H1 (cell line): Measurements from ENCODE around the gene SNAP47. TPM values are rescaled to one million over a fixed set of nuclear protein-coding genes. Genes with fewer than 3 reads are reported as not detected.

ENCODE experiments used
- CTCF ChIA-PET: fragments of 300-600 bp; sonication (Branson Sonifier 250); formaldehyde crosslinking; loops from one replicate; lab custom pipeline; 2021; ENCODE audit not compliant: partially characterized antibody; lab: Charles Lee
- POLR2A ChIA-PET: fragments of 300-600 bp; sonication (Branson Sonifier 250); formaldehyde crosslinking; loops from one replicate; lab custom pipeline; 2021; ENCODE audit warnings: inconsistent platforms; ENCODE audit not compliant: partially characterized antibody; lab: Charles Lee
- DNase-seq, 2 experiments: peaks; one replicate each; pipeline versions ENCODE4 v3.0.0 to v3.0.0-alpha.2; 2010 to 2022; ENCODE audit warnings: low spot score in 2 of 2, low read depth in 1 of 2, mixed read lengths in 1 of 2
- FAIRE-seq: peaks from 2 replicates; lab custom pipeline; 2011; peaks lifted over from hg19 to GRCh38; lab: Jason Lieb, UNC
- H2AFZ ChIP-seq: 2 replicates; pipeline ENCODE4 v1.8.1; 2012; ENCODE audit warnings: low read length, inconsistent platforms
- H2AK5ac ChIP-seq: 2 replicates; pipeline ENCODE4 v1.6.1; 2013; ENCODE audit warnings: low read depth, low read length
- H2BK120ac ChIP-seq: replicated peaks from 2 replicates; pipeline ENCODE3; 2013; ENCODE audit warnings: low read depth, low read length, inconsistent platforms
- H2BK12ac ChIP-seq: 2 replicates; pipeline ENCODE4 v1.6.1; 2013; ENCODE audit warnings: low read depth, low read length
- H2BK15ac ChIP-seq: 2 replicates; pipeline ENCODE4 v1.6.1; 2013; ENCODE audit warnings: low read length
- H2BK20ac ChIP-seq: 2 replicates; pipeline ENCODE4 v1.6.1; 2013; ENCODE audit warnings: low read length
- H2BK5ac ChIP-seq: 2 replicates; pipeline ENCODE4 v1.6.1; 2013; ENCODE audit warnings: low read depth, low read length
- H3K14ac ChIP-seq: 2 replicates; pipeline ENCODE4 v1.6.1; 2013; ENCODE audit warnings: inconsistent platforms; ENCODE audit not compliant: insufficient read length
- H3K18ac ChIP-seq: 2 replicates; pipeline ENCODE4 v1.6.1; 2013; ENCODE audit warnings: low read length; ENCODE audit errors: extremely low read depth
- H3K23ac ChIP-seq: 2 replicates; pipeline ENCODE4 v1.6.1; 2013; ENCODE audit warnings: inconsistent platforms; ENCODE audit not compliant: insufficient read length
- H3K23me2 ChIP-seq: 2 replicates; pipeline ENCODE4 v1.6.1; 2013; ENCODE audit warnings: low read depth, low read length
- H3K27ac ChIP-seq: 2 replicates; pipeline ENCODE4 v1.6.1; 2011; ENCODE audit warnings: low read depth, low read length, inconsistent platforms
- H3K27me3 ChIP-seq, 4 experiments: replicated peaks in 1 of 4; 1 replicate in 1 of 4; 2 replicates in 3 of 4; pipeline versions ENCODE4 v1.6.1 to v1.8.1; 2011 to 2013; ENCODE audit warnings: low read length in 3 of 4, mild to moderate bottlenecking in 3 of 4, inconsistent platforms in 2 of 4, mixed read lengths in 2 of 4, moderate library complexity in 1 of 4; ENCODE audit not compliant: control insufficient read depth in 3 of 4, insufficient read depth in 3 of 4; ENCODE audit errors: extremely low read depth in 1 of 4
- H3K36me3 ChIP-seq, 4 experiments: 2 replicates each; pipeline versions ENCODE4 v1.6.1 to v1.8.1; 2011 to 2013; ENCODE audit warnings: mild to moderate bottlenecking in 4 of 4, low read length in 3 of 4, moderate library complexity in 2 of 4, control low read depth in 1 of 4, inconsistent platforms in 1 of 4; ENCODE audit not compliant: insufficient read depth in 4 of 4, control insufficient read depth in 2 of 4
- H3K4ac ChIP-seq: replicated peaks from 2 replicates; pipeline ENCODE3; 2013; ENCODE audit warnings: low read length, low read depth, mixed read lengths, inconsistent platforms; ENCODE audit not compliant: insufficient read length
- H3K4me1 ChIP-seq, 4 experiments: replicated peaks in 1 of 4; 1 replicate in 1 of 4; 2 replicates in 3 of 4; pipeline versions ENCODE4 v1.6.1 to v1.8.1; 2011 to 2013; ENCODE audit warnings: low read length in 3 of 4, inconsistent platforms in 2 of 4, mixed read lengths in 1 of 4; ENCODE audit not compliant: insufficient read depth in 4 of 4, control insufficient read depth in 3 of 4
- H3K4me2 ChIP-seq, 2 experiments: 2 replicates each; pipeline versions ENCODE4 v1.6.1 to v1.8.1; 2011 to 2013; ENCODE audit warnings: low read depth in 2 of 2, low read length in 2 of 2, control low read depth in 1 of 2, inconsistent platforms in 1 of 2, mild to moderate bottlenecking in 1 of 2; ENCODE audit not compliant: insufficient read depth in 1 of 2
- H3K4me3 ChIP-seq, 4 experiments: fragments of 200-600, 300-600 bp in 1 of 4; sonication (generic), shearing (Covaris generic), sonication (Bioruptor Twin) in 1 of 4; 2 replicates each; pipeline versions ENCODE4 v1.5.1 to v1.8.1; 2011 to 2016; ENCODE audit warnings: low read length in 4 of 4, low read depth in 3 of 4, control low read depth in 2 of 4, inconsistent platforms in 2 of 4, mild to moderate bottlenecking in 2 of 4, mixed read lengths in 1 of 4, moderate library complexity in 1 of 4; ENCODE audit not compliant: insufficient read depth in 2 of 4; ENCODE audit errors: extremely low read depth in 1 of 4
- H3K56ac ChIP-seq: replicated peaks from 2 replicates; pipeline ENCODE3; 2013; ENCODE audit warnings: low read depth, mild to moderate bottlenecking, mixed read lengths, low read length, inconsistent platforms; ENCODE audit not compliant: insufficient read length
- H3K79me1 ChIP-seq: 2 replicates; pipeline ENCODE4 v1.6.1; 2013; ENCODE audit warnings: low read depth, low read length, control low read depth
- H3K79me2 ChIP-seq, 2 experiments: 2 replicates each; pipeline versions ENCODE4 v1.6.1 to v1.8.1; 2012 to 2013; ENCODE audit warnings: low read length in 2 of 2, mild to moderate bottlenecking in 2 of 2, inconsistent platforms in 1 of 2; ENCODE audit not compliant: insufficient read depth in 2 of 2, control insufficient read depth in 1 of 2
- H3K9ac ChIP-seq, 4 experiments: replicated peaks in 1 of 4; 1 replicate in 1 of 4; 2 replicates in 3 of 4; pipeline versions ENCODE4 v1.6.1 to v1.8.1; 2011 to 2013; ENCODE audit warnings: low read depth in 3 of 4, low read length in 3 of 4, control low read depth in 2 of 4, mild to moderate bottlenecking in 2 of 4, moderate library complexity in 2 of 4, inconsistent platforms in 1 of 4; ENCODE audit errors: extremely low read depth in 1 of 4
- H3K9me3 ChIP-seq, 2 experiments: 2 replicates each; pipeline versions ENCODE4 v1.6.1 to v1.8.1; 2012 to 2013; ENCODE audit warnings: mild to moderate bottlenecking in 2 of 2, moderate library complexity in 2 of 2, control low read depth in 1 of 2, inconsistent platforms in 1 of 2, low read depth in 1 of 2, low read length in 1 of 2, mixed read lengths in 1 of 2; ENCODE audit not compliant: insufficient read depth in 2 of 2
- H4K20me1 ChIP-seq, 2 experiments: replicated peaks in 1 of 2; 2 replicates each; pipeline versions ENCODE3 to v1.8.1; 2011 to 2013; ENCODE audit warnings: inconsistent platforms in 2 of 2, low read length in 2 of 2, mild to moderate bottlenecking in 1 of 2; ENCODE audit not compliant: insufficient read depth in 2 of 2, control insufficient read depth in 1 of 2
- H4K5ac ChIP-seq: 2 replicates; pipeline ENCODE4 v1.6.1; 2013; ENCODE audit warnings: low read length, low read depth, mixed read lengths, inconsistent platforms; ENCODE audit not compliant: insufficient read length
- H4K8ac ChIP-seq: 2 replicates; pipeline ENCODE4 v1.8.0; 2013; ENCODE audit warnings: mild to moderate bottlenecking, moderate library complexity, low read length, inconsistent platforms; ENCODE audit not compliant: insufficient read depth; ENCODE audit errors: extremely low read depth
- H4K91ac ChIP-seq: replicated peaks from 2 replicates; pipeline ENCODE3; 2013; ENCODE audit warnings: low read length, mixed read lengths, inconsistent platforms; ENCODE audit not compliant: insufficient read length
- ATF3 ChIP-seq: IDR thresholded peaks from 2 replicates; pipeline ENCODE4 v1.6.1; 2011; ENCODE audit warnings: low read depth, mild to moderate bottlenecking, low read length; ENCODE audit not compliant: insufficient read depth
- BACH1 ChIP-seq: IDR thresholded peaks from 2 replicates; pipeline ENCODE4 v1.6.1; 2012; ENCODE audit warnings: low read length, improper control_type of control experiment
- CHD2 ChIP-seq: IDR thresholded peaks from 2 replicates; pipeline ENCODE4 v1.6.1; 2012; ENCODE audit warnings: low read length, improper control_type of control experiment
- CTBP2 ChIP-seq: IDR thresholded peaks from 2 replicates; pipeline ENCODE4 v1.7.0; 2011; ENCODE audit warnings: borderline replicate concordance, mild to moderate bottlenecking, moderate library complexity, mixed read lengths, low read length; ENCODE audit not compliant: insufficient read depth, insufficient read length
- GTF2F1 ChIP-seq: IDR thresholded peaks from 2 replicates; pipeline ENCODE4 v1.6.1; 2012; ENCODE audit warnings: low read depth, low read length, improper control_type of control experiment, borderline replicate concordance
- MAFK ChIP-seq: IDR thresholded peaks from 2 replicates; pipeline ENCODE4 v1.6.1; 2012; ENCODE audit warnings: low read depth, mild to moderate bottlenecking, improper control_type of control experiment, low read length
- POU5F1 ChIP-seq: IDR thresholded peaks from 2 replicates; pipeline ENCODE4 v1.6.1; 2011; ENCODE audit warnings: low read depth, mild to moderate bottlenecking, low read length, moderate library complexity
- RNF2 ChIP-seq: fragments of 200-900, 300-1000 bp; sonication (generic); IDR thresholded peaks from 2 replicates; pipeline ENCODE4 v1.7.1; 2016; ENCODE audit warnings: borderline replicate concordance, low read depth, mild to moderate bottlenecking, antibody characterized with exemption, low read length; ENCODE audit not compliant: poor library complexity, severe bottlenecking; ENCODE audit errors: missing control alignments
- RXRA ChIP-seq: IDR thresholded peaks from 2 replicates; pipeline ENCODE4 v1.6.1; 2011; ENCODE audit warnings: low read depth, mild to moderate bottlenecking, low read length, moderate library complexity; ENCODE audit not compliant: insufficient read depth
- SUZ12 ChIP-seq: fragments of 200-600 bp; sonication (generic); IDR thresholded peaks from 2 replicates; pipeline ENCODE4 v1.6.1; 2012; ENCODE audit warnings: mild to moderate bottlenecking, inconsistent platforms, low read length, moderate library complexity, mixed read lengths
- TAF7 ChIP-seq: optimal IDR thresholded peaks from 2 replicates; pipeline ENCODE3; 2011; ENCODE audit warnings: low read depth, mild to moderate bottlenecking, inconsistent platforms, low read length, moderate library complexity, borderline replicate concordance
- YY1 ChIP-seq: IDR thresholded peaks from 2 replicates; pipeline ENCODE4 v1.6.1; 2011; ENCODE audit warnings: low read depth, mild to moderate bottlenecking, low read length
- ZNF274 ChIP-seq: IDR thresholded peaks from 2 replicates; pipeline ENCODE4 v1.7.0; 2012; ENCODE audit warnings: low read length, borderline replicate concordance; ENCODE audit errors: extremely low read depth
- WGBS, 2 experiments: shearing (Covaris generic) in 1 of 2; methylation state at CpG; one replicate each; pipeline versions ENCODE4 v1.1.6 to v1.1.7; 2013 to 2015; ENCODE audit warnings: low lambda C conversion rate in 2 of 2, mixed read lengths in 2 of 2, inconsistent platforms in 1 of 2, low coverage in 1 of 2, missing lambda C conversion rate in 1 of 2; ENCODE audit not compliant: insufficient replicate concordance in 2 of 2, insufficient coverage in 1 of 2, insufficient read length in 1 of 2; ENCODE audit errors: extremely low coverage in 1 of 2, missing lambda C conversion rate in 1 of 2; 5-methylcytosine and 5-hydroxymethylcytosine counted together
- polyA plus RNA-seq, 7 experiments: library from polyadenylated mRNA; depleted of rRNA in 3 of 7; stranded (reverse) in 5 of 7; unstranded in 2 of 7; fragments of >200 nt in 5 of 7; fragments of 200-250 nt in 2 of 7; gene quantifications; 1 replicate in 5 of 7; 2 replicates in 1 of 7; 4 replicates in 1 of 7; pipeline versions ENCODE4 v1.2.1 to v1.2.3, GENCODE V29; 2011 to 2013; ENCODE audit warnings: missing spikeins in 2 of 7, mixed read lengths in 2 of 7
- total RNA-seq: library from RNA; stranded (reverse); fragmentation: NEBNext Ultra II Directional; extraction: Animal tissue kit (Norgen Biotek cat#: 25700); gene quantifications from 2 replicates; pipeline ENCODE4 v1.2.1, GENCODE V29; 2021

SNAP47 gene
- total and polyA plus RNA-seq, 2 of the 8 experiments (the other 6 are each of a cell fraction or from before 2014, with no cell fraction given) = 37.6 to 42.2 TPM

- Histone ChIP-seq H3K27ac (no peak overlapping the region), H3K9ac (no peak overlapping the region), H3K18ac (no peak overlapping the region), H3K4me3 (no peak overlapping the region), H3K23ac (no peak overlapping the region), H3K27me3 (no peaks in the 10 kb centered on the region), H3K36me3 (peaks cover 6 to 20% (median 19%) of the 10 kb centered on the region in 4 experiments; a peak in 6 of 8 replicates), H4K91ac (no peak overlapping the region), H2BK5ac (no peak overlapping the region), H3K56ac (no peak overlapping the region), H2BK12ac (no peak overlapping the region), H4K20me1 (peaks cover 0 to 22% of the 10 kb centered on the region in 2 experiments), H2BK20ac (no peak overlapping the region), H2AK5ac (no peak overlapping the region), H2BK120ac (no peak overlapping the region), H4K5ac (no peak overlapping the region), H3K79me2 (no peaks in the 10 kb centered on the region), H4K8ac (no peak overlapping the region; the same call in 1 of the 2 replicates), H3K14ac (no peak overlapping the region), H2AFZ (no peak overlapping the region), H3K4me2 (no peak overlapping the region), H2BK15ac (no peak overlapping the region), H3K79me1 (peaks cover 10% of the 10 kb centered on the region), H3K23me2 (no peaks in the 10 kb centered on the region), H3K4me1 (no peaks in the 10 kb centered on the region), H3K4ac (no peak overlapping the region), H3K9me3 (no peaks in the 10 kb centered on the region)
- WGBS, 2 experiments = 88% methylated on average over 3 of the region's 8 CpGs; no CpG with 5 or more reads in 1 of the 2 experiments
- POLR2A ChIA-PET = no interaction called here
- CTCF ChIA-PET = interaction anchor here (0.7 to 1.1 kb wide), 2 partner anchors 174 to 322 kb away, joined by 3 to 4 read pairs; no protein-coding TSS in a partner anchor
- FAIRE-seq = no peak
- DNase-seq = no peak
- TF ChIP-seq ATF3 = no peak
- no peak for TF ChIP-seq TAF7
- TF ChIP-seq MAFK = no peak
- no peak for TF ChIP-seq RNF2
- no peak for TF ChIP-seq POU5F1
- no peak for TF ChIP-seq SUZ12
- TF ChIP-seq GTF2F1 = no peak
- no peak for TF ChIP-seq CHD2
- no peak for TF ChIP-seq ZNF274
- no peak for TF ChIP-seq RXRA
- no peak for TF ChIP-seq YY1
- TF ChIP-seq CTBP2 = no peak
- TF ChIP-seq BACH1 = no peak
Measured at GRCh38 chr1:227771326-227771725, 36.1 kb downstream of the SNAP47 start.
